SK-N-SH treated with all-trans-retinoic acid at 6 μM for 48 hours (cell line): ENCODE data around the gene UCHL3.

Experiments used
- CREB5 ChIP-seq: fragments of 250-450 bp; sonication (Bioruptor Pico); IDR thresholded peaks from 2 replicates; pipeline ENCODE4 v1.5.1; 2020; ENCODE audit warnings: low read depth, mild to moderate bottlenecking, moderate library complexity
- POU6F1 ChIP-seq: fragments of 250-450 bp; sonication (Bioruptor Pico); IDR thresholded peaks from 2 replicates; pipeline ENCODE4 v1.8.0; 2021; ENCODE audit warnings: low read depth, mild to moderate bottlenecking, moderate library complexity, borderline replicate concordance
- ZC3H10 ChIP-seq: fragments of 250-450 bp; sonication (Bioruptor Pico); IDR thresholded peaks from 2 replicates; pipeline ENCODE4 v1.5.1; 2021; ENCODE audit warnings: mild to moderate bottlenecking, moderate library complexity
- TF ChIP-seq, protein P1 (sequence below): fragments of 250-450 bp; sonication (Bioruptor Pico); IDR thresholded peaks from 2 replicates; pipeline ENCODE4 v1.8.0; 2020; ENCODE audit warnings: mild to moderate bottlenecking, moderate library complexity, borderline replicate concordance

DNA sequence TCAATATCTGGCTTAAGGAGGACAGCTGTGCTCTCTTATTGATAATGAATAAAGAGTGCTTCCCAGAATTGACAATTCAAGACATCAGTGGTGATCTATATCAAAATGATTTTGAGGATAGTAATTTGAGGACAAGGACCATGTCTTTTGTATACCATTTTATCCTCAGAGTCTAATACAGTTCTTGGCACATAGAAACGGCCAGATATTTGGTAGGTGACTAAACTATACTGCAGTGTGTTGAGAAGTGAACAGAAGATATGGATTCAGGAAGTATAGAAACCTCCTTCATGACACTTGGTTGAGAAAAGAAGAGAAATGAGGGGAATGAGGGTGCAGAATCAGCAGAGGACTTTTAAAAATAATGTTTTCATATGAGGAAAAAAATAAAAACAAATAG, 70.4 kb downstream of the UCHL3 start:
- TF ChIP-seq, protein P1, sequence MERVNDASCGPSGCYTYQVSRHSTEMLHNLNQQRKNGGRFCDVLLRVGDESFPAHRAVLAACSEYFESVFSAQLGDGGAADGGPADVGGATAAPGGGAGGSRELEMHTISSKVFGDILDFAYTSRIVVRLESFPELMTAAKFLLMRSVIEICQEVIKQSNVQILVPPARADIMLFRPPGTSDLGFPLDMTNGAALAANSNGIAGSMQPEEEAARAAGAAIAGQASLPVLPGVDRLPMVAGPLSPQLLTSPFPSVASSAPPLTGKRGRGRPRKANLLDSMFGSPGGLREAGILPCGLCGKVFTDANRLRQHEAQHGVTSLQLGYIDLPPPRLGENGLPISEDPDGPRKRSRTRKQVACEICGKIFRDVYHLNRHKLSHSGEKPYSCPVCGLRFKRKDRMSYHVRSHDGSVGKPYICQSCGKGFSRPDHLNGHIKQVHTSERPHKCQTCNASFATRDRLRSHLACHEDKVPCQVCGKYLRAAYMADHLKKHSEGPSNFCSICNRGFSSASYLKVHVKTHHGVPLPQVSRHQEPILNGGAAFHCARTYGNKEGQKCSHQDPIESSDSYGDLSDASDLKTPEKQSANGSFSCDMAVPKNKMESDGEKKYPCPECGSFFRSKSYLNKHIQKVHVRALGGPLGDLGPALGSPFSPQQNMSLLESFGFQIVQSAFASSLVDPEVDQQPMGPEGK (CRISPR knock-in tag) = no peak
- TF ChIP-seq POU6F1 (CRISPR knock-in tag) = no peak
- no peak for TF ChIP-seq CREB5 (CRISPR knock-in tag)
- TF ChIP-seq ZC3H10 = no peak
